Retinal pigment epithelial cell (primary cell): Measurements from ENCODE around the gene OSM.

Source experiments
- DNase-seq: peaks from one replicate; pipeline ENCODE4 v3.0.0-alpha.2; 2010; ENCODE audit warnings: low read depth
- H3K4me3 ChIP-seq: 2 replicates; pipeline ENCODE4 v1.5.1; 2011; ENCODE audit warnings: mild to moderate bottlenecking, low read length, control low read depth, moderate library complexity
- CTCF ChIP-seq: conservative IDR thresholded peaks from 2 replicates; pipeline ENCODE4 v1.5.1; 2011; ENCODE audit warnings: low read depth, low read length, control low read depth, inconsistent platforms

The OSM gene

DNA sequence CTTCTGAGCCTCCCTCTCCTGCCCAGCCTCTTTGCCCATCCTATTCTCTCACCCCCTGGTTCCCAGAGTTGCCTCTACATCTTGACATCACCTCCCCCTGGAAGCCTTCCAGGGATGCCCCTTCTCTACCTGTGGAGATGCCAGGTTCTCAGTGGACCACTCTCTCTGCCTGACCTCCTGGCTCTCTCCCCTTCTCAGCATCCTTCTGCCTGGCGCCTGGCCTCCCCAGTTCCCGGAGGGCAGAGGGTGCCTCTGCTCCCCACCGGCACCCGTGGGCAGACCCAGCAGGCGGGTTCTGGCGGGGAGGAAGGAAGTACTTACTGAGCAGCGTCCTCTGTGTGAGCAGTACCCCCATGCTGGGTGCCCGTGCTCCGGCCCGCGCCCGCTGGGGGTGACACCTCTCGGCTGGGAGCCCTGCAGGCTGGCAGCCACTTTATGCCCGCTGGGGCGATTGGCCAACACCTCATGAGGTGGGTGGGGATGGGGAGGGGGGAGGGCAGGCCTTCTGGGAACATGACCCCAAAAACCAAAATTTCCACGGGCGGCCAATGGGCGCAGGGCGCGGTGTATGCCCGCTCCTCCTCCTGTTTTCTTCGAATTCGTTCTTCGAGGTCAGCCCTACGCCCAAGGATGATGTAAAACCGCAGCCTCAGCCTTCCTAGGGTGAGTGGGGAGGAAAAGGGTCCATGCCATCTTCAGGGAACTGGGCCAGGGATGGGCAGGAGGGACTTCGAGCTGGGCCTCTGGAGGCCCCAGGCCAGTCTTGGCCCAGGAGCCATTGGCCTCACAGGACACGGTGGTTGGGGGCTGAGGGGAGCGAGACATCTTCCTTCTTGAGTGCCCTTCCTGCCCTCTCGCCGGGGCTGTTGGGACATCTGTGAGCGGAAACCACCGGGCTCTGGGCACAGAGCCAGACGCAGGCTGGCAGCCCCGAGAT, at the start of gene OSM:
Gene OSM, minus strand, starts transcription at position 407 of the 937 bp plus-strand sequence. Its CDS starts 52 bp downstream, at position 355.
- DNase-seq: no peak
- TF ChIP-seq CTCF: no peak
- H3K4me3 ChIP-seq: no peak within 1 kb of the TSS

- no peak for TF ChIP-seq CTCF
- no peak for DNase-seq
Observed at GRCh38 chr22:30315962-30316576, 49.4 kb upstream of the OSM start.

GRCh38 chr22:30314915-30315314, 48.3 kb upstream of the OSM start:
- TF ChIP-seq CTCF: no peak
- no peak for DNase-seq

More at GRCh38 chr22:30315962-30316576, 49.4 kb upstream of the OSM start:
- no peak overlapping the region for H3K4me3 ChIP-seq

GRCh38 chr22:30313527-30314363, 47.1 kb upstream of the OSM start:
- no peak overlapping the region for H3K4me3 ChIP-seq
- TF ChIP-seq CTCF: no peak
- no peak for DNase-seq

More at GRCh38 chr22:30314915-30315314, 48.3 kb upstream of the OSM start:
- no peak overlapping the region for H3K4me3 ChIP-seq

DNA sequence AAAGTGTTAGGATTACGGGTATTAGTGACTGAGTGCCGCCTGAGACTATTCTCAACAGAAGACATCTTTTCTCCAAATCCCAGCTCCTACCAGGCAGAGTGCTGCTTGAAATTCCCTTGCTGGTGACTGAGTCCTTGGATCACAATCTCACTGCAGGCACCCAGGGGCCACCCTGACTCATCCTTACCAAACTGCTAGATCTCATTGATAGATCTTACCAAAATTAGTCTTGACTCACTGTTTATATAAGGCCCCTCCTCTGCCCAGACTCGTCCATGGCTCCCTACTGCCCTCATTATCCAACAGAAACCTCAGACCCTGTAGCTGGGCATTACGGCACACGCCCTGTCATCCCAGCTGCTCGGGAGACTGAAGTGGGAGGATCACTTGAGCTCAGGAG, 45.4 kb upstream of the OSM start:
- H3K4me3 ChIP-seq: no peak overlapping the region
- no peak for TF ChIP-seq CTCF
- DNase-seq: no peak

DNA sequence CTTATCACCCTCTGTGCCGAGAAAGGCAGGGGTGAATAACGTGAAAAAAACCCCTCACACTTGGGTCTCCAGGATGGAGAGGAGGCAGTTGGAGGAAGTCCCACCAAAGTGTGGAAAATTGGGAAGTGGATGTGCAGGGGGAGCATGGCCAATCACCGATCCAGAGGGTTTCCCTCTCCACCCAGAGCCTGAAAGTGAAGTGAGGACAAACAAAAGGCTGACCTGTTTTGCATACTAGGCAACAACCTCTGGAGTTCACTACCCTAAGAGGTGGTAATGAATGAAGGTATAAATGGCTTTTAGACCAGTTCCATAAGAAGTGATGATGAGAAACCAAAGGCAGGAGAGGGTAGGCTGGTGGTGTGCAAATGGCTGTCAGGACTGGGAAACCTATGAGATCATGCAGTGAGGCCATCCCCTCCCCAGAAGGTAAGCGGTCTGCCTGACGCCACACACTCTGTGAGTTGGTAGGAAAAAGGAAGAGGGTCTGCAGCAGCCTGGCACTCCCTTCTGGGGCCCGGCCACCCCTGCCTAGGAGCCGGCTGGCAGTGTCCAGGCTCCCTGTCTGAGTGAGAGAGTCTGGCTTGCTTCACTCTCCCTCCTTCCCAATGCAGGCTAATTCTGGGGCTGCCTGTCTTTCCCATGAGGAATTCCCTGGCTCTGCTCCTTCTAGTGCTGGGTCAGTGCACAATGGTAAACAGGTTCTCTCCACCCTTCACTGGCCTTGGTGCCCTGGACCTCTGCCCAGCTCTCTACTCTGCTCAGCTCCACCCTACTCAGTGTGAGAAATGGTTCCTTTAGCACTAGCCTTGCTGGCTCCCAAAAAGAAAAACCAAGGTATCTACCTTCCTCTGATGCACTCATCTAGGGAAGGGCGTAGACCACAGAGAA, 44.5 kb upstream of the OSM start:
- peak; percentile 36 for DNase-seq
- no peak overlapping the region for H3K4me3 ChIP-seq
- no peak for TF ChIP-seq CTCF
